OCI-M1 (cell line): ENCODE data around the gene TIGD3.

Experiments
- DNase-seq: peaks from one replicate; lab custom pipeline; 2025; lab: John Stamatoyannopoulos, UW

TIGD3 gene, protein sequence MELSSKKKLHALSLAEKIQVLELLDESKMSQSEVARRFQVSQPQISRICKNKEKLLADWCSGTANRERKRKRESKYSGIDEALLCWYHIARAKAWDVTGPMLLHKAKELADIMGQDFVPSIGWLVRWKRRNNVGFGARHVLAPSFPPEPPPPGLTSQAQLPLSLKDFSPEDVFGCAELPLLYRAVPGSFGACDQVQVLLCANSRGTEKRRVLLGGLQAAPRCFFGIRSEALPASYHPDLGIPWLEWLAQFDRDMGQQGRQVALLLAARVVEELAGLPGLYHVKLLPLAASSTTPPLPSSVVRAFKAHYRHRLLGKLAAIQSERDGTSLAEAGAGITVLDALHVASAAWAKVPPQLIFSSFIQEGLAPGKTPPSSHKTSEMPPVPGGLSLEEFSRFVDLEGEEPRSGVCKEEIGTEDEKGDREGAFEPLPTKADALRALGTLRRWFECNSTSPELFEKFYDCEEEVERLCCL

DNA sequence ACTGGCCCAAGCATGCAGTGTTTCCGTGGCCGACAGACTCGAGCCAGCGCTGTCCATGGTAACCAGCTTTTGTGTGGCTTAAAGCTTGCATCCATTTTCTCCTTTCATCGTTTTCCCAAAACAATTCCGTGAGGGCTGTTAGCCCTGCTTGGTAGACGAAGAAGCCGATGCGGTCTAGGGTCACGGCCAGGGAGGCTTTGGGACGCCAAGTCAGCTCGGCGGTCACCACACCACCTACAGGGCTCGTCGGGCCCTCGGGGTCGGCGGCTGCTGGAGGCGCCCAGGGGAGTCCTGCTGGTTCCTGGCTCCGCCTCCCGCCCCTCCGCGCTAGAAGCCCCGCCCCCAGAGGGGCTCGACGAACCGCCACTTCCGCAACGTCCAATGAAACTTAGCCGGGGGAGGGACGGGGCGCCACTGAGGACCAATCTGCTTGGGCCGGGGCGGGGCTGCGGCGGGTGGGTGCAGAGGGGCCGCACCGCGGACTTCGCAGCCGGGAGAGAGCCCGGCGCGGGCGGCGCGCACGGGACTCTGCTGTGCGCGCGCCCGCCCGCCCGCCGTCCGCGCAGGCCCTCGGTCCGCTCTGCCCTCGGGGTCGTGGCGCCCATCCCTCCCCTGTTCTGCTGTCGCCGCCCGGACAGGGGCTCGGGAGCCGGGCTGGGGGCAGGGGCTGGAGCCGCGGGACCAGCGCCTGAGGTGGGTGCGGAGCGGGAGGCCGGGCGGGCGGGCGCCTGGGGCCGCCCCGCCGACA, at the start of gene TIGD3:
Gene TIGD3, plus strand, starts transcription at position 487 of the 748 bp plus-strand sequence. CDS start 1,058 bp downstream, outside the sequence.
- peak; percentile 97 for DNase-seq

DNA sequence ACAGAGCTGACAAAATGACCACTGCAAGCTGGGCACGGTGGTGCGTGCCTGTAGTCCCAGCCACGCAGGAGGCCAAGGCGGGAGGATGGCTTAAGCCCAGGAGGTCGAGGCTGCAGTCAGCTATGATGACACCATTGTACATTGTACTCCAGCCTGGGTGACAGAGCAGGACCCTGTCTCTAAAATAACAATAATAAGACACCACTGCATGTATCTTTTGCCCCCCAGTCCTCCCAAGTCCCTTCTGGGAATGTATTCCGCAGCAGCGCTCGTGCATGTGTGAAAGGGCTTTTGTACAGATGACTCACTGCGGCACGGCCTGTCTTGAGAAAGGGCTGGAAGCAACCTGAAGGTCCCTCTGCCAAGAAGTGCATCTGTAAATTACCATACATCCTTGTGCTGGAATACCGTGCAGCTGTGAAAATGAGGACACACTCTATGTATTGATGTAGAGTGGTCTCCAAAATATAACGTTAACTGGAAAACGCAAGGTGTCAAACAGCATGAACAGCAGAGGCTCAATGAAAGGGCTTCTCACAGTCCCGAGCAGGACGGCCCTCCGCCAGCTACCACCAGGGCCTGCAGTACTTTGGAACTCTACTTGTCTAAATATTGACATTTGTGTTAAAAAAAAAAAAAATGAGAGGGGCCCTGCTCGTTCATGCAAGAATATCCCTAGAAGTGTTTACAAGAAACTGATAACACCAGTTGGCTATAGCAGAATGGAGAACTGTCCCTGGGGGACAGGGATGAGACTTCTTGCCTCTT, 48.9 kb upstream of the TIGD3 start:
- no peak for DNase-seq

DNA sequence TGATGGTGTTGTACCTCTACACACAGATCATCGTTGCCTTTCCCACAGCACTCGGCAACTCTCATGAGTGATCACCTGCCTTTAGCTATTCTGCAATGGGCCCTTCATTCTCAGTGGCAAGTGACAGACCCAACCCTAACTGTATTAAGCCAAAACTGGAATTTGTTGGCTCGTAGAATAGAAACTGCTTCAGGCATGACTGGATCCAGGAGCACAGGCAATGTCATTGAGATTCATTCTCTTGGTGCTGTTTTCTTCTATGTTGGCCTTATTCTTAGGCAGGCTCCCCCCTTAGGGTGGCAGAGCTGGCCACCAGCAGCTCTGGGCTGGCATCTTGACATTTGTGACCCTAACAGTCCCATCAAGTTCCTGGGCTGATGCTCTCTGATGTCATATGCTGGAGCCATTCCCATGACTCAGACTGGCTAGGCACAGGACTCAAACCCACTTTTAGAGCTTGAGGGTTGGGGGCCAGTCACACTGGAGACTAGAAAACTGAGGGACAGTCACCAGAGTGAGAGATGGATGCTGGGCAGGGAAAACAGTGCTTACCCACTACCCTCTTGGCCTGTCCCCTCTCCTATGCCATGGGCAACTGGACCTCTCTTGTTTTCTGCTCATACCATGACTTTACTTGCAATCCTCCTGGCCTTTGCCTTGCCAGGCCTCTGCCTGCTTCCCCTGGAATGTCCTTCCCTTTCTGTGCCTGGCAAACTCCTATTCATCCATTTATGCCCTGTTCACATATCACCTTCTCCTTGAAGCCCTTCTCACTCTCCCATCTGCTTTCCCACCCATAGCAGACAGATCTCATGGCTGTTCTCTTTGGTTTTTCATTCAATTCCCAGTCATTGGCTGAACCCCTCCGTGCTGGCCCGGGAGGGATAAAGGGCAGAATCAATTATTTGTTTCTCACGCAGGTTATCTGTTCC, 47.0 kb upstream of the TIGD3 start:
- no peak for DNase-seq

DNA sequence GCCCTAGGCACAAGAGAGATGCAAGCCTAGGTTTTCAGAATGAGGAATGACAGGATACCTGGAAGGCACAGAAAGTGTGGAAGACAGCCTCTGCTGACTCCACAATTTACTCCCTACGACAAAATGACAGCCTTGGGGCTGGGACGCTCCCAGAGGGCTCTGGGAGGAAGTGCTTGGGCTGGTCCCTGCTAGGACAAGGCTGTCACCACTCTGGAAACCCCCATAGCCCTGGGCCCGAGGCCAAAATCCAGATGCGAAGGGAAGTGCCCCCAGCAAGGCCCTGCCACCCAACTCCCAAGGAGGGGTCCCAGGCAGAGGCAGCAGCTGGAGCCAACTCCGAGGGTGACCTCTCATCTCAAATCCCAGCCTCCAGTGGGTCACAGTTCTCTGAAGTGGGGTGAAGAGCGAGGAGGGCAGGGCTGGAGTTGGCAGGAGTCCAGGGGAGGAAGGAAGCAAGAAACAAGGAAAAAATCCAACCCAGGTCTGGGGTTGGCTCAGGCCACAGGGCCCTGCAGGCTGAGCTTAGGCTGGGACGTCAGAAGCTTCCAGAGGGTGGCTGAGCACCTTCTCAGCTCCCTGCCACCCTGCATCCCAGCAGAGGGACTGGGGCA, 46.2 kb upstream of the TIGD3 start:
- no peak for DNase-seq

DNA sequence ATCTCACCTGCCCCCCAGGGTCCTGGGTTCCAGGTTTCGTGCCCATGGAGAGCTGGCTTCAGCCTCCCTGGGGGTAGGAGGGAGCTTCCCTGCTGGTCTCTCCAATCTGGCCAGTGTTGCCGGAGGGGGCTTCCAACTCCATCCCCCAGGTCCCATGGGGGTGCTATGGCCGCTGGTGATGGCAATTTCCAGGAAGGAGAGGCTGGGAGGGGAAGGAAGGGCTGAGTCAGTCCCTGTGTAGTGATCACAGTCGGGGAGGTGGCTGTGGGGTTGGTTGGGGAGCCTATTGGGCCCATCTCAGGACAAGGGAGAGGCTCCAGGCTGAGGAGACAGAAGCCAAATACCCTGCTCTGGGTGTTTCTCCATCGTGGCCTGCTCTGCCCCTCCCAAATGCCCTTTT, 45.5 kb upstream of the TIGD3 start:
- no peak for DNase-seq

DNA sequence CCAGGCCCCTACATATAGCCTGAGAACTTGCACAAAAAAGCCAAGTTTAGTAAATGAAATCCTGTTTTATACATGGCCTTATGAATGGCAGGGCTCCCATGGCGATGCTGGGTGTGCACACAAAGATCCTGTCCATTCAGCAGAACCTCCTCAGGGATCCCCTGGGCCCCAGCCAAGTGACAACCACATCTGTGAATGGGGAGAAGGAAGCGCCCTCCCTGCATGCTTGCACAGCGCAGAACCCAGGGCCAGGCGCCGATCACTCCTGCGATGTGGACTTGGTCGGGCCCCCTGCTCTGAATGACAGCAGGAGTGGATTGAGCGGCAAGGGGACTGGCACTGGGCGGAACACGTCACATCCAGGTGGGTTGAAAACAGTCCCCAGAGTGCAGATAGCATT, 44.3 kb upstream of the TIGD3 start:
- no peak for DNase-seq

DNA sequence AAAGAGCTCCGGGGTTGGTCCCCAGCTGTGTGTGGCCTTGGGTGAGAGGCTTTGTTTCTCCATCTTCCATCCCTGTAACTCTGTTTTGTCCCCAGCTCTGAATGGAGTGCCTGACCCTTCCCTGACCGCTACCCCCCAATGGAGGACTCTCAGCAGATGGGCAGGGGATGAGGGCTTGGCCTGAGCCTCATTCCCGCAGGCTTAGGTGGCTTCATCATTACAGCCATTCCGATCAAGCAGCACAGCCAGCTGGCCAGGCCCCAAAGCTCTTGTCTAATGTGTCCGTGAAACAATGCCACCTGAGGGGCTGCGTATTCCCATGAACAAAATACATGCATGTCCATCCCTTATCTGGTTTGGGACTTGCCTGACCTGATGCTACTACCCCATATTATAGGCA, 43.8 kb upstream of the TIGD3 start:
- DNase-seq, result no peak

DNA sequence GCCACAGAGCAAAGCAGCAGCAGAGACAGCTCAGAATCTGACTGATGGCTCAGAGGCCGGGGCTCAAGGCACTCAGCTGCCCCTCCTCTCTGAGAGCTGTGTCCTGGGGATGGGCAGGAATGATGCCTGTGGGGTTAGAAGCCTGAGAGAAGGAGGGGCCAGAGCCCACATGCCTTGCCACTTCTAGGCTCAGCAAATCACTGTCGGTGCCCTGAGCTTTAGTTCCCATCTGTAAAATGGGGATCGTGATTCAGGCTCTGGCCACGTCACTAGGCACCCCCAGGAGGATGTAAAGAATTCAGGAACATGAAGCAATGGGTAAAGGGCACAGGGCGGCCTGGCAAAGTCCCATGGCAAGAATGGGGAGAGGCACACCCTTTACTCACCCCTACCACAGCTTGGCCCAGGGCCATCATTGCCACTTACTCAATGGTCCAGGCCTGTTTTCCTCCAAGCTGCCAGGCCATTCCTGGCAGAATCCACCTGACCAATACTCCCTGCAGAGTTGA, 43.3 kb upstream of the TIGD3 start:
- DNase-seq, result no peak

DNA sequence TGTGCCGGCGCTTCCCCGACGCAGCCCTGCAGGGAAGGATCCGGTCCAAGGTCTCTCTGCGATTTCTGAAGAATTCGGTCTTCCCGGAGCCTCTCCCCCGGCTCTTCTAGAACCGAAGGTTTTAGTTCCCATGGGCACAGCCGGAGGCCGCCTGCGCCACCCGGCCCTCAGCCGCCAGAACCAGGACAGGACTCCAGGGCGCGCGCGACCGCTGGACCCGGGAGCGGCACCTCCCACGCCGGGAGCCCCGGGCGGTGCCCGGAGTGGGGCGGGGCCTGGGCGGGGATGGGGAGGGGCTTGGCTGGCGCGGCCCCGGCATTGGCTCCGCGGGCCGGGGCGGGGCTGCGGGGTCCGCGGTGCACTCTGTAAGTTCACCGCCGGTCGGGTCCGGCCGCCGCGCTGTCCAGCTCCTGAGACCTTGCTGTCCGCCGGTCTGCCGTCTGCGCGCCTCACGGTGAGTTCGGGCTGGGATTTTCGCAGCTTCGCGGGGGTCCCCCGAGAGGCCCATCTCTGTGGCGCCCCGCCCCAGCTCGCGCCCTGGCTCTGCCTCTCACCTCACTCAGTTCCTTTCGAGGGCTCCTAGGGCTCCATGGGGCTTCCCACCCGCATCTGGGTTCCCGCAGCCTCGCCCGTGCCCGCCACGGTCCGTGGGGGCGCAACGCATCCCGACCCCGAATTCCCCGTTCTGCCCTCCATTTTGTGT, 39.9 kb upstream of the TIGD3 start, which contains the start of gene CDC42EP2:
Gene CDC42EP2, plus strand, starts transcription at position 366 of the 703 bp plus-strand sequence. CDS start 6,033 bp downstream, outside the sequence.
- DNase-seq, result peak; percentile 90

DNA sequence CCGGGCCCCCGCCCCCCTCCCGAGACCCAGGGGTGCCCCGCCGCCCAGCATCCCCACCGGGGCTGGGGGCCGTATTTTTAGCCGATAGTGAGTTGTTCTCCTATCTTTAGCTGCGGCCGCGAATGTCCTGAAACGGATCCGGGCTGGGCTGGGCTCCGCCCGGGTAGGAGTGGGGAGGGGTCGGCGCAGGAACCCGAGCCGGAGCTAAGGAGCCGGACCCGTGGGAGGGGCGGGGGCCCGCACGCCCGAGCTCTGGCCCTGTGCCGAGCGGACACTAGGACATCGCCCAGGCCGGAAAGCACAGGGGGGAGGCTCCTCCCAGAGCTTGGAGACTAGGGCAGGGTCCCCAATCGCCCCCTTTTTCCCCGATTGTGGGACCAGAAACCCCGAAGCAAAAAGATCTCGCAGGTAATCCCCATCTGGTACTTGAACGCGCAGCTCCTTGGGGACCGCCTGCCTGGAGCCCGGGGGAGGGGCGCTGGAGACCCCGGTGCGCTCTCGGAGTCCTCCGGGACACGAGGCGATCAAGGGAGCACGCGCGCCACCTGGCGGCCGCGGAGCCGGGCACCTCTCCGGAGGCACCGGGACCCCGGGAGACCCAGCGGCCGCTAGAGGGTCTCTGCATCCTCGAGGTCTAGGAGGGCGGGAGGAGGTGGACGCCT, 39.2 kb upstream of the TIGD3 start:
- DNase-seq, result peak; percentile 84

DNA sequence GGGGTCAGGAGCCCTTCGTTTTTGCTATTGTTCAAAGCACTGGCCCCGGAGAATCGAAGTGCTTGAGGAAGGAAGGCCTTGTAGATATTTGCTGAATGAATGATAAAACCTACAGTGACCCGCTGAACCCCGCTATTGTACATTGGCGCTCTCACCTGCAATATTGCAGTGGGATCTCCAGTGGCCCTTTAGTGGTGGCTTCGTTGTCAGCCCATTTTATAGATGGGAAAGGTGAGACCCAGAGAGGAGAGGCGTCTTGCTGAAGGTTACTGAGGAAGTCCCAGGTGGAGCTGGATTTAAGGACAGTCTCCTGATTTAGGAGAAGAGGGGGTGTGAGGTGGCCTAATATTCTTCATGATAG, 38.7 kb upstream of the TIGD3 start:
- DNase-seq, result no peak

DNA sequence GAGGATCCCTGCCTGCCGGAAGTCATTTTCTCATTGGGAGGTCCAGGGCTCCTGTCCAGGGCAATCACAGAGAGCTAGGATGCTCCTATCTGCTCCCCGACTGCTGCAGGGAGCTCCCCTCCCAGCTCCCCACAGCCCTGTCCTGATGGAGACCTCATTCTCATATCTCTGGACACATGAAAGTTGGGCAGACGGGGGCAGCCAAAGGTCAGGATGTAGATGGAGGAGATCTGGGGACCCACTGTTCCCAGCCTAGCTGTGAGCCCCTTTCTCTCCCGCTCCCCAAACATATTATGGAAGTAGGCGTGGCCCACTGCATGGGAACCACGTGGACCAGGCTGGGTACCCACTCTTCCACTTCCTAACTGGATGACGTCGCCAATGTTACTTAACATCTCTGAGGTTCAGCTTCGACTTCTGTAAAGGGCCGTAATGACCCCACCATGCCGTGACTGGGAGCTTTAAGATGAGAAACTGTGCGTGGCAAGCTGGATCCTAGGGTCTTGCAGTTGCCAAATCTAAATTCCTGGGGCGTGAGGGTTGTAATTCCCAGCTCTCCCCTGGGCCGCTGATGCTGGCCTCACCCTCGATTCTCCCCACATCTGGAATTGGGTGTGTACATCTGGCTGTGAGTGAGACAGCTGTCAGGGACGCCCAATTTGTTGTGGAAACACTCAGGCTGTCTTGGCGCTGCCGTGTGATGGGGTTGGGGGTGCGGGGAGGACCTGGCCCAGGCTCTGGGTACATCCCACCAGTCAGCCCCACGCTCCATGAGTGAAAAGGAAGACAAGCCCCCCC, 38.1 kb upstream of the TIGD3 start:
- no peak for DNase-seq

DNA sequence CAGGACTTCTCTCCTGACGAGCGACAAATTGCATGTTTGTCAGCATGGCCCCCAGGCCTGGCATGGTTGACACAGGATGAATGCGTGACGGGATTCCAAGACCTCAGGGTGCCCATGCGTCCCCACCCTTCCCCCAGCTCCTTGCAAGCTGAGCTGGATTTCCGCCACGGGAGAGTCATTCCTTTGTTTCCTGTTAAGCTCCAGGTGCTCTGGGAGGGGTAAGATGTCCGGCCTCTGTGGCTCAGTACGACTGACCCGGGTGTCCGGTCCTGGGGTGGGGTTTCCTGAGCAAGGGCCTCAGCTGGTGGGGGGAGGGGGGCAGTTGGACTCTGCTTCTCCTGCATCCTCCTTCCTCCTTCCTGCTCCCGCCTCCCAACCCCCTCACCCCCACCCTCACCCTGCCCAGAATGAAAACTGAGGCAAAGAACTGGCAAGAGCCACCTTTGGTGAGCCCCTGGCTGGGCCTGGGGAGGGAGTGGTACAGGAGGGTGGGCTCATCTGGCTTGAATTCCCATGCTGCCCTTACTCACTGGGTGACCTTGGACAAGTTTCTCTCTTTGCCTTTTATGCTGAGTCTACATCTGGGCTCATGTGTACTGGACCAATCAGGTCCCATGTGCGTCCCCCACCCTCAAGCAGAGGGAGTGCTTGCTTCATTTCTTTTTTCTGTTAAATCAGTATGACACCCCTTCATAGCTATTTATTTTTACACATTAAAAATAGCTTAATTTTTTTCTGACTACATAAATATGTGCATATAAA, 37.3 kb upstream of the TIGD3 start:
- DNase-seq, result no peak

DNA sequence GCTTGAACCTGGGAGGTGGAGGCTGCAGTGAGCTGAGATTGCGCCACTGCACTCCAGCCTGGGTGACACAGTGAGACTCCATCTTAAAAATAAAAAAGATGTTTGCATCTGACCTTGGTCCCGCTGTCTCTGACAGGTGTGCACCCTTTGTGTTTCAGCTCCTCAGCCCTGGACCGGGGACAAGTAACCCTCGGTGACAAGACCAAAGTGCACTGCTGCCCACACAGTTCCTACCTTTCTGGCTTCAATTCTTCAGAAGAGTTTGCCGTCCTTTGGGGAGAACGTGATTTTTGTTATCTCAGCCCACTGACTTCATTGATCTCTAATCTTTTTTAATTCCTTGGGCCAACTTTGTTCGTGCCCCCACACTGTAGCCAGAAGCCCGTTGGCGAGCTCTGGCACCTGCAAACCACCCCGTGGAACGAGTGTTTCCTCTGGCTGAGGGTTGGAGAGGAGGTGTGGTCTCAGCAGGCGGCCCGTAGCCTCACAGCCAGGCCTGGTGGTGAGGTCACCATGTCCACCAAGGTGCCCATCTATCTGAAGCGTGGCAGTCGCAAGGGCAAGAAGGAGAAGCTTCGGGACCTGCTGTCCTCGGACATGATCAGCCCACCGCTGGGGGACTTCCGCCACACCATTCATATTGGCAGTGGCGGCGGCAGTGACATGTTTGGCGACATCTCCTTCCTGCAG, 34.0 kb upstream of the TIGD3 start:
- no peak for DNase-seq

DNA sequence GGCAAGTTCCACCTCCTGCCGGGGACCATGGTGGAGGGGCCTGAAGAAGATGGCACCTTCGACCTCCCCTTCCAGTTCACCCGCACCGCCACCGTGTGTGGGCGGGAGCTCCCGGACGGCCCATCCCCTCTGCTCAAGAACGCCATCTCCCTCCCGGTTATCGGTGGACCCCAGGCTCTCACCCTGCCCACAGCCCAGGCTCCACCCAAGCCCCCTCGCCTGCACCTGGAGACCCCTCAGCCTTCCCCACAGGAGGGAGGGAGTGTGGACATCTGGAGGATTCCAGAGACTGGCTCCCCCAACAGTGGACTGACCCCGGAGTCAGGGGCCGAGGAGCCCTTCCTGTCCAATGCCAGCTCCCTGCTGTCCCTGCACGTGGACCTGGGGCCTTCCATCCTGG, 33.5 kb upstream of the TIGD3 start:
- DNase-seq, result no peak

DNA sequence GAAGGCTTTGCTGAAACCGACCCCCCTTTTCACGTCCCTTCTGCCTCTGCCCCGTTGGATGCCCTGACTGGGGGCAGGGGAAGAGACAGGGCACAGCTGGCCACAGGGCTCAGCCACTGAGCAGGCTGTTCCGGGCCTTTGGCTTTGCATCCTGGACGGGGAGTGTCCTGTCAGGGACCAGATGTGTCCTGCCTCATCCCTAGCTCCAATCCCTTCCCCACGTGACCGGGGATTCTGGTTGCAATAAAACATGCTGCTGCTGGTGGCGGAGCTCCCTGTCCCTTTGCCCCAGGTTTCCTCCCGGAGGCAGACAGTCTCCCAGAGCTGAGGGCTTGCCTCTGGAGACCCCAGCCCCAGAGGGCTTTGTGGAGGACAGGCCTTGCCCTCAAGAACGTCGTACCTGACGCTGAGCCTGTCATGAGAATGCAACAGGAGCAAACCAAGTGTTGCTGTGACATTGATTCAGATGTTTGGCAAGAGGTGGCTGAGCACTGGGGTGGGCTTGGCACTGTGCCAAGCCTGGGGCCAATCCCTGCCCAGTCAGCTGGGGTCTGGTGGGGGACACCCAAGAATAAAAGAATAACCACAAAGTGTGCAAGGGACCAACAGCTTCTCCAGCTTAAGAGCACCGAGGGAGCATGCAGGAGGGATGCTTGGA, 32.6 kb upstream of the TIGD3 start:
- DNase-seq, result no peak

DNA sequence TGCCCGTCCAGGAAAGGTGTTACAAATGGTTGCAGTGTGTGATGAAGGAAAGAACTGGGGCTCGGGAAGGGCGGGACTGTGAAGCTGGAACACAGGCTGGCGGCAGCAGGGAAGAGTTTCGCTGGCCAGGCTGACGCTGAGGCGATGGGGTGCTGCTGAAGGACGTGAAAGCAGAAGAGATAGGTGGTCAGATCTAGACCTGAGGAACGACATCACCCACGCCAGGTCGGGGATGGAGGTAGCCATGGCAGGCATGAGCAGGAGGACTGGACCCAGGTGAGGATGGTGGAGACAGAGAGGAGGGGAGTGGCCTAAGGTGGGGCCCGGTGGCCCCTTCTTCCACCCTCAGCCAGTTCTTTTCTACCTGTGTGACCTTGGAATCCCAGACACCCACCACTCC, 30.7 kb upstream of the TIGD3 start:
- DNase-seq, result no peak
